OCI-M1 (cell line): ENCODE measurements around the gene SESN3.
"Not testable (repeated sequence)": the region's sequence is repeated elsewhere in the genome, so short reads cannot be mapped to it uniquely, and the experiment has no call there.

Experiments used
- DNase-seq: peaks from one replicate; lab custom pipeline; 2025; lab: John Stamatoyannopoulos, UW

Gene SESN3, protein sequence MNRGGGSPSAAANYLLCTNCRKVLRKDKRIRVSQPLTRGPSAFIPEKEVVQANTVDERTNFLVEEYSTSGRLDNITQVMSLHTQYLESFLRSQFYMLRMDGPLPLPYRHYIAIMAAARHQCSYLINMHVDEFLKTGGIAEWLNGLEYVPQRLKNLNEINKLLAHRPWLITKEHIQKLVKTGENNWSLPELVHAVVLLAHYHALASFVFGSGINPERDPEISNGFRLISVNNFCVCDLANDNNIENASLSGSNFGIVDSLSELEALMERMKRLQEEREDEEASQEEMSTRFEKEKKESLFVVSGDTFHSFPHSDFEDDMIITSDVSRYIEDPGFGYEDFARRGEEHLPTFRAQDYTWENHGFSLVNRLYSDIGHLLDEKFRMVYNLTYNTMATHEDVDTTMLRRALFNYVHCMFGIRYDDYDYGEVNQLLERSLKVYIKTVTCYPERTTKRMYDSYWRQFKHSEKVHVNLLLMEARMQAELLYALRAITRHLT

GRCh38 chr11:95231127-95231880 lies at the start of gene SESN3:
Gene SESN3 (minus strand): TSS chr11:95231202. CDS start chr11:95230860, 342 bp downstream.
- peak; percentile 99 for DNase-seq

GRCh38 chr11:95279921-95280868 lies 49.2 kb upstream of the SESN3 start:
- DNase-seq, result no peak

- no peak for DNase-seq
Observed at GRCh38 chr11:95277868-95278267, 46.9 kb upstream of the SESN3 start.

- no peak for DNase-seq
Observed at GRCh38 chr11:95276139-95276538, 45.1 kb upstream of the SESN3 start.

GRCh38 chr11:95273618-95274017 lies 42.6 kb upstream of the SESN3 start:
- not testable (repeated sequence) for DNase-seq

GRCh38 chr11:95269036-95269819 lies 38.2 kb upstream of the SESN3 start:
- DNase-seq, result no peak

- DNase-seq, result no peak
Observed at GRCh38 chr11:95268391-95268790, 37.4 kb upstream of the SESN3 start.

DNA sequence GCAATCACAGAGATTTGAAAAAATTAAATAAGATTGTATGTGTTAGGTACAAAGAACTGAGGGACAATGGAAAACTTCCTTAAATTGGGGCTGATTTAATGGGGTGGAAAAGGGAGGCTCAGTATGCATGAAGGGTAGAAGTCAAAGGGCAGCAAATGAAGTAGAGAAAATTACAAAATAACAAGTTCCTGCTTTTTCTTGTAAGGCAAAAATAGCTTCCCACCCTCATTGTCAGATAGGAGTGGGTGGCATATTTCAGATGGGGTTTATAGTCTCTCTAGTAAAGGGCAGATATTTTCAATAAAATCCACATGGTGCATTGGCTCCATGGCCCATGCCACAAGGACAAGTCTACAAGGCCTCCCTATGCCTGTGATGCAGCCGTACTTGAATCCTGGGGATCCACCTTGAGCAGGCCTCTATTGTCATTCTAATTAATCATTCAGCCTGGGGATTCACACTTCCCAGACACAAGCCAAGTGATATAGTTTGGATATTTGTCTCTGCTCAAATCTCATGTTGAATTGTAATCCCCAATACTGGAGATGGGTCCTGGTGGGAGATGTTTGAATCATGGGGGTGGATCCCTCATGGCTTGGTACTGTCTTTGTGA lies 36.7 kb upstream of the SESN3 start:
- DNase-seq, result no peak

DNA sequence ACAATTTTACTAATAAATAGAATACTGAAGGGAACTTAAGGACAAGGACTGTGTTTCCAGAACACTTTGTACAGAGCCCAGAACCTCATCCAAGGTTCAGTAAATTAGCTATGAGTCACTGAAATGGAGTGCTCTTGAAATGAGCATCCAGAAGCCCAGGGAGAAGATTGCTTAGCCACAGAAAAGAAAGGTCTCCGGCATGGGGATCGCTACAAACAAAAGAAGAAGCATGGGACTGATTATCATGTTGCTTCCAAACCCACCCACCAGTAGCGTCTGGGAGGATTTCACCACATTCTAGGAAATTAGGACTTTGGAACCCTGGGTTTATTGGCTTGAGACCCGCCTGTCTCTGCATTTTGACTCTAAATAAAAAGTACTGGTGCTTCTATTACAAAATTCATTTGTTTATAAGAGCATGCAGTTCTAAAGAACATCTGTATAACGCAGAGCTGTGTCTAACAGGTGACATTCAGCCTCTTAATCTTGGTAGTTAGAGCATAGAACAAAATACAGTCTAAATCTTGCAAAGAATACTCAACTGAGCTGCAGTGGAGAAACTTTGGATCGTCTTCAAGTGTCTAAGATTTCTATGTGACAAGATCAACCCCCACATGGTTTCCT lies 35.9 kb upstream of the SESN3 start:
- no peak for DNase-seq

DNA sequence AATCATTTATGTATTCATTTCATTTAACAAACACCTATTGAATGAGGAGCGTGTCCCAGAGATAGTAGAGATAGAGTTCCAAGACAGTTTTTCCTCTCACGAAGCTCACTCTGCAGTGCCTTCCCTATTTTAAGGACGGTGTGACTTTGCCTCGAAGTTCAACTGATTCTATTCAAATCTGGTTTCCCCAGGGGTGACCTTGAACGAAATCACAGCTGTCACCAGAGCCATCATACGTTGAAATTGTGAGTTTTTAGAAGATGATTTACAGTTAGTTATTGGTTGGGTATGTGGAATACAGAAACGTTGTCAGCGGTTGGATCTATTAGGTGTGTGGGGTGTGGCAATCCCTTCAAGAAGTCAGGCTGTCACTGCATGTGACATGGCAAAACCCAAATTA lies 33.9 kb upstream of the SESN3 start:
- no peak for DNase-seq

DNA sequence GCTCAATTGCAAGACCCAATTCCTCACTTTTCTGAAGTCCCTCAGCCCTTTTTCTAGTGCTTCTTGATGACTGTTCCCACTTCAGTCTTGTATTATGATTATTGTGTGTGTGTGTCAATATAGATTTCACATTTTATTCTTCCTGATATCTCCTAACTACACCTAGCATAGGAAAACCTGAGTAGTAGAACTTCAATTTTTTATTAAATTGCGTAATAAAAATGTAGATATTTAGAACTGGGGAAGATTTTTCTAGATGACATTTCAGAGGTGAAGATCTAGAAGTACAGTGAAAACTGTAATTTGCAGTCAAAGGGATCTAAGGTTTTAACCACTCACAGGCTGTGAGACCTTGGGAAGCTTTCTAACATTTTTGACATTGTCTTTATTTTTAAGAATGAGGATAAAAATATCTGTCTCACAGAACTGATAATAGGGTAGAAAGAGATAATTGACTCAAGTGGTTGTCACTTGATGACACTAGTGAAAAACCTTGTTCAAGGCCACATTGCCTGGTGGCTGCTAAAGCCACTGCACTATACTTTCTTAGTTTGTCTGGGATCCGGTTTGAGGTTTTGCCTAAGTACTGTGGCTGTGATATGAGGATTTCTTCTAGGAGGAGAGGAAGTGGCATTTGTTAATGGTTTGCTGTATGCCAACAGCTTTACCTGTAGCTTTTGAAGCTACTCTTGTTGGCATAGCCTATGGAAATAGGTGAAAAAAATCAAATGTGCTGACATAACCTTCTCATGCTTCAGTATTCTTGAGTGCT lies 32.2 kb upstream of the SESN3 start:
- peak; percentile 27 for DNase-seq

DNA sequence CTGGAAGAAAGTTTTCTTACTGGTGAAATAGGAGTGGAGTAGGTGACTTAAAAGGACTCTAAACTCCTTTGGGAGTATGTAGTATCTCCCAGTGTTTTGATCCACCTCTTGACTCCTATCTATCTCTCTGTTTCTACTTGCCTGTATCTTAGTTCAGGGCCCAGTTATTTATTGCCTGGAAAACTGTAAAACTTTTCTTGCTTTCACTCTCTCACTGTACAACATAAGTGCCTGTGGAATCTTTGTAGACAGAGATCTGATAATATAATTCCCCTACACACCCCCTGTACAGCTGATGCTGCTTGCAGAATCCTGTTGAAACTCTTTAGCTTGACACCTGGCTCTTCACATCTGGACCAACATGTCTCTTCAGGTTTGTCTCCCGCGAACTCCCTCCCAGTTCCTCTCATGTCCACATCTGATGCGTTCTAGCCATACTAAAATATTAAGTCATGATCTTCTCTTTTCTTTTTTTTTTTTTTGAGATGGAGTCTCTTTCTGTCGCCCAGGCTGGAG lies 26.5 kb upstream of the SESN3 start:
- DNase-seq, result no peak

GRCh38 chr11:95256321-95256779 lies 25.3 kb upstream of the SESN3 start:
- peak; percentile 19 for DNase-seq

- no peak for DNase-seq
Observed at GRCh38 chr11:95255251-95256145, 24.5 kb upstream of the SESN3 start.

- no peak for DNase-seq
Observed at GRCh38 chr11:95254716-95255115, 23.7 kb upstream of the SESN3 start.

DNA sequence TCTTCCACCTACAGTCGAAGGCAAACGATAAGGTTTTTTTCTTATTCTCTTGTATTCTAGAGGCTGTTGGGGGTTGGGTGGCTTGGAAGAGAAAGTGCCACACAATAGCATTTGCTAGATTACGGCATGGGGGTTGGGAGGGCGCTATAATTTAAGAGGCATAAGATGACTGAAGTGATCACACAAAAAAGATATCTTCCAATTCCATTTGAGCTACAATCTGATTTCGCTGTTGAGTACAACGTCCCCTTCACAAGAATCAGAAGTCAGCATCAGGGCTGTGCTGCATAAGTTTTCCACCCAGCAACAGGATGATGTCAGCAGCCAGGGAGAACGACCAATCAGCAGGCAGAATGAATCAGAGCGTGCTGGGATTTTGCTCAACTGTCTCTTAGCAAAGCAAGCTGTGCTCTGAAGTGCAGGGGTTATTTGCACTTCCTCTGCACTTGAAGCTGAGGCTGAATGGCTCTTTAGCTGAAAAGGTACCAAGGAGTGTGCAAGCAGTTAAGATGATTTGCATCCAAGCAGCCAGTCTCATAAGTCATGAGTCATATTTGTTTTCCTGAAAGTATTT lies 23.2 kb upstream of the SESN3 start:
- peak; percentile 85 for DNase-seq

DNA sequence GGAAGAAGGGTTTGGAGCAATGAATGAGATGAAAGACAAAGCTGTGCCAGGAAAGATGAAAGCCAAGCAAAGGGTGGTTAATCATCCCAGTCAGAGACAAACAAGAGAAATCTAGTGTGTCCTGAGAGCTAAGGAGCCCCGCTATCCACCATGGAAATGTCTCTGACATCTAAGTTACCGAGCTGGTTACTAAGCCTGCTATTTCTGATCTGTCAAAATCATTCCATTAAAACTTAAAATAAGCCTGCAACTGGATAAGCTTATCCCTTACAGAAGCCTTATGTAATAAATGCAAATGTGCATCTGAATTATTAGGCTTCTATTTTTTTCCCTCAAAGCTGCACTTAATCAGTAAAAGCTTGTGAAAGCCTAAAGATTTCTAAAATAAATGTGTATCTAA lies 22.1 kb upstream of the SESN3 start:
- no peak for DNase-seq

DNA sequence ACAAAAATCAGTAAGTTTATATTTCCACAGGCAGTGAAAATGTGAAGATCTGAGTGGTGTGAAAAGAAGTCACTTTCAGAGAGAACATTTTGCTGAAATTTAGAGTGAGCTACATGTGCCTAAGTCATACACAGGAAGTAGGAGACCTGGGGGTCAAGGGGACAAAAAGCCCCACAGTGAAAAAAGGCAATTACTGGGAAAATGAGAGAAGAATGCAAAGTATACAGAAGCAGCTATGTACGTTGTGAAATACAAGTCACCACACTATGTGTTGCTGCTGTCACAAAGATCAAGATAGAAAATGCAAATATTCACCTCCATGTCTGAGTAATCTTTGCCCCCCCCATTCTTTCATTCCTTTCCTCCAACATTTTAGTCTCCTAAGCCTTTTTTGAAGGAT lies 21.6 kb upstream of the SESN3 start:
- DNase-seq, result no peak
